Measurements from ENCODE around the gene ARHGAP11A. TPM values are rescaled to one million over a fixed set of nuclear protein-coding genes. Genes with fewer than 3 reads are reported as not detected.

ARHGAP11A gene

DNA sequence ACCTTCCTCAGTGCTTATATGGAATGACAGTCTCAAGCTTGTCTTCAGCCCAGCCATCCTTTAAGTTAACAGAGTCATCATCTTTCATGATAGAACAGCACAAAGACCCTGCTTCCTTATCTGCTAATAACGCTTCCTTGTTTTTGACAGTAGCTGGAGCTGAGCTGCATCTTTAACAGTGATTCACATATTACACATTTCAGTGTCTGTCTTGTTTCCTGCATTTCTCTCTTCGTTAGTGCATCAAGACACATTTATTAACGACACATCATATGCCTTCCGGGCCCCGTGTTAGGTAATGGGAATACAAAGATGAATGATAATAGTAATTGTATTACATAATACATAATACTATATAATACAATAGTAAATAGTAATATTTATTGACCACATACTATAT, 72.3 kb downstream of the ARHGAP11A start:
- Histone ChIP-seq H3K4ac (ENCODE audit: low read length) (no peak overlapping the region), H2BK15ac (ENCODE audit: low read length) (no peak overlapping the region), H3K18ac (ENCODE audit: low read length) (no peak overlapping the region), H2AFZ (ENCODE audit: low read length) (no peak overlapping the region), H3K27me3 (ENCODE audit: control insufficient read depth in 3 of 3, insufficient read depth in 3 of 3, low read depth in 1 of 3, low read length in 3 of 3) (no peaks in the 10 kb centered on the region), H4K91ac (ENCODE audit: low read depth, low read length, poor library complexity) (no peak overlapping the region), H3K4me1 (ENCODE audit: control insufficient read depth in 2 of 2, insufficient read depth in 1 of 2, low read depth in 1 of 2, low read length in 2 of 2) (peaks cover 0 to 5% of the 10 kb centered on the region in 2 donors), H4K8ac (ENCODE audit: low read depth, low read length) (no peak overlapping the region), H2BK120ac (ENCODE audit: low read depth, low read length) (no peak overlapping the region), H3K23ac (ENCODE audit: low read depth, low read length, poor library complexity) (no peak overlapping the region), H3K4me3 (ENCODE audit: low read length in 2 of 2) (no peak overlapping the region), H3K79me1 (ENCODE audit: low read depth, low read length) (no peaks in the 10 kb centered on the region), H3K9ac (ENCODE audit: low read depth, low read length, poor library complexity) (no peak overlapping the region), H3K4me2 (ENCODE audit: insufficient read depth, low read length, poor library complexity, severe bottlenecking) (no peak overlapping the region), H2AK5ac (ENCODE audit: low read depth, low read length) (no peak overlapping the region), H3K27ac (replicated peaks; ENCODE audit: low read length) (no peak overlapping the region), H3K36me3 (replicated peaks in 1 of 2; ENCODE audit: control insufficient read depth in 2 of 2, insufficient read depth in 2 of 2, low read length in 2 of 2) (peaks cover 0 to 8% of the 10 kb centered on the region in 2 donors), H2BK5ac (ENCODE audit: low read length) (no peak overlapping the region), H3K9me3 (replicated peaks in 1 of 2; ENCODE audit: control insufficient read depth in 2 of 2, insufficient read depth in 1 of 2, low read depth in 1 of 2, low read length in 2 of 2) (no peaks in the 10 kb centered on the region), H3K14ac (ENCODE audit: low read length) (no peak overlapping the region), H2BK12ac (ENCODE audit: low read length) (no peak overlapping the region)
- no peak for DNase-seq (ENCODE audit: low spot score)
- WGBS, 2 donors (ENCODE audit: extremely low coverage in 2 of 2, insufficient read length in 2 of 2, insufficient replicate concordance in 1 of 2), result no CpG with 5 or more reads among the region's 5 CpGs

DNA sequence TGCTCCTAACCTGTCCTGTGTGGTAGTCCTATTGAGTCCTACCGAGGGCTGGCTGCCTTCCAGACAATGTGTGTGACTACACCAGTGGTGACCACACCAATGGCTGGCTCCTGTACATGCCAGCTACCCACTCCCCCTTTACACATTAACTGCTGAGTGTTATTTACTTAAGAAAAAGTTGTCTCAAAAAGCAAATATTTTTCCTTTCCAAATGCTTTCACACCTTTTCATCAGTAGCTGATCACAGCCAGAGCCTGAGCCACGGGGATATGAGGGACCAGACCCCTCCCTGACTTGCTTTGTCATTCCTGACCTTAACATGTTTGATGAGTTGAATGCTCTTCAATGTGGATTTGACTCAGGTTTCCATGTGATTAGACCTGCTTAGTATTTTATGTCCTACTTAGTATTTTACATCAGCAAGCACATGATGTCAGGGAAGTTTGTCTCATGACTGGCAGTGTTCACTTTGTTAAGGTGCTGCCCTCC, 72.9 kb downstream of the ARHGAP11A start:
- WGBS, 2 donors (ENCODE audit: extremely low coverage in 2 of 2, insufficient read length in 2 of 2, insufficient replicate concordance in 1 of 2), result no CpG with 5 or more reads among the region's 2 CpGs
- no peak overlapping the region for H3K27ac ChIP-seq (replicated peaks; ENCODE audit: low read length)

More for the DNA sequence above, 72.9 kb downstream of the ARHGAP11A start:
- no peak overlapping the region for H2AK5ac ChIP-seq (ENCODE audit: low read depth, low read length)
- H3K27me3 ChIP-seq (ENCODE audit: control insufficient read depth in 3 of 3, insufficient read depth in 3 of 3, low read depth in 1 of 3, low read length in 3 of 3), result no peaks in the 10 kb centered on the region
- no peak overlapping the region for H2BK5ac ChIP-seq (ENCODE audit: low read length)
- no peak overlapping the region for H3K4ac ChIP-seq (ENCODE audit: low read length)
- no peak overlapping the region for H3K18ac ChIP-seq (ENCODE audit: low read length)
- H3K79me1 ChIP-seq (ENCODE audit: low read depth, low read length), result no peaks in the 10 kb centered on the region
- no peak overlapping the region for H2BK120ac ChIP-seq (ENCODE audit: low read depth, low read length)
- peaks cover 0 to 5% of the 10 kb centered on the region in 2 donors for H3K4me1 ChIP-seq (ENCODE audit: control insufficient read depth in 2 of 2, insufficient read depth in 1 of 2, low read depth in 1 of 2, low read length in 2 of 2)
- no peak overlapping the region for H3K4me2 ChIP-seq (ENCODE audit: insufficient read depth, low read length, poor library complexity, severe bottlenecking)
- H3K9me3 ChIP-seq (replicated peaks in 1 of 2; ENCODE audit: control insufficient read depth in 2 of 2, insufficient read depth in 1 of 2, low read depth in 1 of 2, low read length in 2 of 2), result no peaks in the 10 kb centered on the region
- H3K14ac ChIP-seq (ENCODE audit: low read length), result no peak overlapping the region
- H2BK12ac ChIP-seq (ENCODE audit: low read length), result no peak overlapping the region
- H4K91ac ChIP-seq (ENCODE audit: low read depth, low read length, poor library complexity), result no peak overlapping the region
- H3K36me3 ChIP-seq (replicated peaks in 1 of 2; ENCODE audit: control insufficient read depth in 2 of 2, insufficient read depth in 2 of 2, low read length in 2 of 2), result peaks cover 0 to 8% of the 10 kb centered on the region in 2 donors
- no peak overlapping the region for H2BK15ac ChIP-seq (ENCODE audit: low read length)
- no peak overlapping the region for H3K23ac ChIP-seq (ENCODE audit: low read depth, low read length, poor library complexity)
- H3K4me3 ChIP-seq (ENCODE audit: low read length in 2 of 2), result no peak overlapping the region
- no peak overlapping the region for H3K9ac ChIP-seq (ENCODE audit: low read depth, low read length, poor library complexity)
- no peak for DNase-seq (ENCODE audit: low spot score)
- H2AFZ ChIP-seq (ENCODE audit: low read length), result no peak overlapping the region
- H4K8ac ChIP-seq (ENCODE audit: low read depth, low read length), result no peak overlapping the region

Small RNA genes within 50 kb of the gene (small RNA-seq; reads per million reads assigned to genes)
- gene RN7SL286P (ENCODE audit: insufficient read depth), result not detected
